ENCODE data around the gene PPP2CA. TPM values are rescaled to one million over a fixed set of nuclear protein-coding genes. Genes with fewer than 3 reads are reported as not detected.

The PPP2CA gene
- total RNA-seq, 4 donors from 2014 or later = 129 to 306 (median 215) TPM

DNA sequence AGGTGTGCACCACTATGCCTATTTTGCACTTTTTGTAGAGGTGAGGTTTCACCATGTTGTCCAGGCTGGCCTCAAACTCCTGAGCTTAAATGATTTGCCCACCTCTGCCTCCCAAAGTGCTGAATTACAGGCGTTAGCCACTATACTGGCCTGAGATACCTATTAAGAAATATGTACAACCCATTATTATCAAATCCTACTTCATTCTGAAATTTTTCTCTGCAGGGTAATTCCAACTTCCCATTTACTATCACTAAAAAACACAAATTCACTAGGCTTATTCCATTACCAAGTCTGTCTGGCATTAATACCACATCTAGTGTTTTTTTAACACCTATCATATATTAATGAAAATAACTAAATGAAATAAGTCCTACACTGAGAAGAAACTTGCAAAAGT lies 18.2 kb downstream of the PPP2CA start:
- Histone ChIP-seq H3K36me3 (peaks cover 0 to 36% (median 11%) of the 10 kb centered on the region in 3 donors), H3K4me3 (no peak overlapping the region), H3K27ac (no peak overlapping the region), H3K9me3 (no peaks in the 10 kb centered on the region), H3K4me1 (peaks cover 0 to 62% (median 21%) of the 10 kb centered on the region in 3 donors), H3K27me3 (no peaks in the 10 kb centered on the region)
- WGBS, 2 donors = 72 to 77% methylated on average over 1 of the region's 1 CpG
- no peak for DNase-seq
- intact Hi-C loops (cut with DNase I) = no loop called here
- no peak for TF ChIP-seq POLR2A (IDR thresholded peaks at IDR 0.05)
- TF ChIP-seq, protein P1, sequence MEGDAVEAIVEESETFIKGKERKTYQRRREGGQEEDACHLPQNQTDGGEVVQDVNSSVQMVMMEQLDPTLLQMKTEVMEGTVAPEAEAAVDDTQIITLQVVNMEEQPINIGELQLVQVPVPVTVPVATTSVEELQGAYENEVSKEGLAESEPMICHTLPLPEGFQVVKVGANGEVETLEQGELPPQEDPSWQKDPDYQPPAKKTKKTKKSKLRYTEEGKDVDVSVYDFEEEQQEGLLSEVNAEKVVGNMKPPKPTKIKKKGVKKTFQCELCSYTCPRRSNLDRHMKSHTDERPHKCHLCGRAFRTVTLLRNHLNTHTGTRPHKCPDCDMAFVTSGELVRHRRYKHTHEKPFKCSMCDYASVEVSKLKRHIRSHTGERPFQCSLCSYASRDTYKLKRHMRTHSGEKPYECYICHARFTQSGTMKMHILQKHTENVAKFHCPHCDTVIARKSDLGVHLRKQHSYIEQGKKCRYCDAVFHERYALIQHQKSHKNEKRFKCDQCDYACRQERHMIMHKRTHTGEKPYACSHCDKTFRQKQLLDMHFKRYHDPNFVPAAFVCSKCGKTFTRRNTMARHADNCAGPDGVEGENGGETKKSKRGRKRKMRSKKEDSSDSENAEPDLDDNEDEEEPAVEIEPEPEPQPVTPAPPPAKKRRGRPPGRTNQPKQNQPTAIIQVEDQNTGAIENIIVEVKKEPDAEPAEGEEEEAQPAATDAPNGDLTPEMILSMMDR (IDR thresholded peaks at IDR 0.05) = no peak

DNA sequence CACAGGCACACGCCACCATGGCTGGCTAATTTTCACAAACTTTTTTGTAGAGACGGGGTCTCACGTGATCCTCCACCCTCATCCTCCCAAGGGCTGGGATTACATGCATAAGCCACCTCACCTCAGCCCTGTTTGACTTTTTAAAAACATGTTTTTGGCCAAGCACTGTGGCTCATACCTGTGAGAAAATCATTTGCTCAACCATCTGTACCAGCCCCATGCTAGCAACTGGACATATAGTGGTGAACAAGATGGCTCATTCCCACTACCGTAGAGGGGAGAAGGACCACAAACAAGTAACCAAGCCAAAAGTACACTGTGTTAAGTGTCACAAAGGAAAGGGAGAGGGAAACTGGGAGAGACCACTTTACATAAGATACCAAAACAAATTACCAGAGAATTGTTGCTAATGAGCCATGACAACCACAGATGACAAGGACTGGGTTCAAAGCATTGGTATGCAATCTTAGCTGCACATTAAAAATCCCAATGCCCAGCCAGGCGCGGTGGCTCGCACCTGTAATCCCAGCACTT lies 19.2 kb downstream of the PPP2CA start:
- no peak overlapping the region for H3K27ac ChIP-seq
- H3K36me3 ChIP-seq = peaks cover 0 to 44% (median 11%) of the 10 kb centered on the region in 3 donors
- no peak for DNase-seq
- no peaks in the 10 kb centered on the region for H3K27me3 ChIP-seq
- intact Hi-C loops (cut with DNase I) = no loop called here
- H3K9me3 ChIP-seq = no peaks in the 10 kb centered on the region
- TF ChIP-seq POLR2A (IDR thresholded peaks at IDR 0.05) = no peak
- TF ChIP-seq, protein P1 (IDR thresholded peaks at IDR 0.05) = no peak
- no peak overlapping the region for H3K4me3 ChIP-seq
- H3K4me1 ChIP-seq = peaks cover 0 to 52% (median 21%) of the 10 kb centered on the region in 3 donors
- WGBS, 2 donors = 77 to 81% methylated on average over 4 to 7 of the region's 7 CpGs

DNA sequence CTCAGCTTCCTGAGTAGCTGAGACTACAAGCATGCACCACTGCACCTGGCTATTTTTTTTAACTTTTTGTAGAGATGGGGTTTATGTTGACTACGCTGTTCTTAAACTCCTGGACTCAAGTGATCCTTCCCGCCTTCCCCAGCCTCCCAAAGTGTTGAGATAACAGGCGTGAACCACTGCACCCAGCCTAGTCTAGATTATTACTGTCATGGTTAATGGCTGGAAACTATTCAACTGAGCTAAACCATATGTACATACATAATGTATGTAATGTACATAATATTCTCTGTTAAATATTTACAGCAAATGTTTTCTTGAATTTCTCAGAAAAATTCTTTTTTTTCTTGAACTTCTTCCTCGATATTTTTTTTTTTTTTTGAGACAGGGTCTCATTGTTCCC lies 21.3 kb downstream of the PPP2CA start:
- peaks cover 11 to 65% (median 22%) of the 10 kb centered on the region in 3 donors for H3K36me3 ChIP-seq

DNA sequence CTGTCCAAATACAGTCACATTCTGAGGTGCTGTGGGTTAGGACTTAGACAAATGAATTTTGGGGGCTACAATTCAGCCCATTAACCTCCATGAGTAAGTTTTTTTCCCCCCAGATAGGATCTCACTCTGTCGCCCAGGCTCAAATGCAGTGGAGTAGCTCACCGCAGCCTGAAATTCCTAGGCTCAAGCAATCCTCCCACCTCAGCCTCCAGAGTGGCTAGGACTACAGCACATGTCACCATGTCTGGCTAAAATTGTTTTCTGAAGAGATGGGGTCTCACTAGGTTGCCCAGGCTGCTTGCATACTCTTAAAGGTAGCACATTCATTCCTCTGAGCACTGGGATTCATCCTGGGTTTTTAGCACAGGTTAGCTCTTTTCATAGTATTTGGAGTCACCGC lies 22.2 kb downstream of the PPP2CA start:
- Histone ChIP-seq H3K9me3 (no peaks in the 10 kb centered on the region), H3K36me3 (peaks cover 11 to 75% (median 26%) of the 10 kb centered on the region in 3 donors), H3K4me1 (peaks cover 0 to 23% (median 7%) of the 10 kb centered on the region in 3 donors), H3K27me3 (no peaks in the 10 kb centered on the region), H3K27ac (no peak overlapping the region), H3K4me3 (no peak overlapping the region)
- no peak for DNase-seq
- no peak for TF ChIP-seq POLR2A (IDR thresholded peaks at IDR 0.05)
- TF ChIP-seq, protein P1 (IDR thresholded peaks at IDR 0.05) = no peak
- 93 to 94% methylated on average over 1 to 3 of the region's 3 CpGs for WGBS, 2 donors
- intact Hi-C loops (cut with DNase I) = no loop called here

More for the DNA sequence above, 21.3 kb downstream of the PPP2CA start:
- Histone ChIP-seq H3K27ac (no peak overlapping the region), H3K9me3 (no peaks in the 10 kb centered on the region), H3K4me1 (peaks cover 0 to 32% (median 14%) of the 10 kb centered on the region in 3 donors), H3K4me3 (no peak overlapping the region), H3K27me3 (no peaks in the 10 kb centered on the region)
- WGBS, 2 donors = 87 to 93% methylated on average over 4 of the region's 4 CpGs
- intact Hi-C loops (cut with DNase I) = no loop called here
- TF ChIP-seq, protein P1 (IDR thresholded peaks at IDR 0.05) = no peak
- no peak for TF ChIP-seq POLR2A (IDR thresholded peaks at IDR 0.05)
- no peak for DNase-seq

DNA sequence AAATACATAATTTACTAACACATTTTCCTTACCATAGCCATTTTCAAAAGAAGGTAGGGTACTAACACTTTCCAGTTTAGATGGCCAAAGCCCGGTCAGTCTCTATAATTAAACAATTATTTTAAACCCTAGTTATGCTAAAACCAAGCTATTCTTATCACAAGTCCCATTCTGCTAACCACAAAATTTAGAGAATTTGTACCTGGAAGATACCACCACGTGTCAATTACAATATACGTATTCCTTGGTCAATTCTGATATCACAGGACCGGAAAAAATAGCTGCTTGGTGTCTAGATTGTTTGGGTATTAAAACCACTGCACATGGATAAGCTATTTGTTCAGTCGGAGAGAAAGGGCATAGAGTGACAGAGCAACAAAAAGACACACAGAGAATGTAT lies 30.2 kb downstream of the PPP2CA start:
- Histone ChIP-seq H3K27ac (no peak overlapping the region), H3K36me3 (peaks cover 4 to 63% (median 27%) of the 10 kb centered on the region in 3 donors), H3K9me3 (no peaks in the 10 kb centered on the region), H3K4me1 (no peaks in the 10 kb centered on the region), H3K27me3 (no peaks in the 10 kb centered on the region), H3K4me3 (no peak overlapping the region)
- 66 to 72% methylated on average over 5 of the region's 5 CpGs for WGBS, 2 donors
- intact Hi-C loops (cut with DNase I) = no loop called here
- no peak for DNase-seq
- TF ChIP-seq, protein P1 (IDR thresholded peaks at IDR 0.05) = no peak
- no peak for TF ChIP-seq POLR2A (IDR thresholded peaks at IDR 0.05)

All from esophagus squamous epithelium (tissue), 5 donors.